ENCODE results near the gene TFEB. TPM values are rescaled to one million over a fixed set of nuclear protein-coding genes. Genes with fewer than 3 reads are reported as not detected.

Gene TFEB
- total RNA-seq, 1 experiment from 2014 or later: 3.4 TPM

DNA sequence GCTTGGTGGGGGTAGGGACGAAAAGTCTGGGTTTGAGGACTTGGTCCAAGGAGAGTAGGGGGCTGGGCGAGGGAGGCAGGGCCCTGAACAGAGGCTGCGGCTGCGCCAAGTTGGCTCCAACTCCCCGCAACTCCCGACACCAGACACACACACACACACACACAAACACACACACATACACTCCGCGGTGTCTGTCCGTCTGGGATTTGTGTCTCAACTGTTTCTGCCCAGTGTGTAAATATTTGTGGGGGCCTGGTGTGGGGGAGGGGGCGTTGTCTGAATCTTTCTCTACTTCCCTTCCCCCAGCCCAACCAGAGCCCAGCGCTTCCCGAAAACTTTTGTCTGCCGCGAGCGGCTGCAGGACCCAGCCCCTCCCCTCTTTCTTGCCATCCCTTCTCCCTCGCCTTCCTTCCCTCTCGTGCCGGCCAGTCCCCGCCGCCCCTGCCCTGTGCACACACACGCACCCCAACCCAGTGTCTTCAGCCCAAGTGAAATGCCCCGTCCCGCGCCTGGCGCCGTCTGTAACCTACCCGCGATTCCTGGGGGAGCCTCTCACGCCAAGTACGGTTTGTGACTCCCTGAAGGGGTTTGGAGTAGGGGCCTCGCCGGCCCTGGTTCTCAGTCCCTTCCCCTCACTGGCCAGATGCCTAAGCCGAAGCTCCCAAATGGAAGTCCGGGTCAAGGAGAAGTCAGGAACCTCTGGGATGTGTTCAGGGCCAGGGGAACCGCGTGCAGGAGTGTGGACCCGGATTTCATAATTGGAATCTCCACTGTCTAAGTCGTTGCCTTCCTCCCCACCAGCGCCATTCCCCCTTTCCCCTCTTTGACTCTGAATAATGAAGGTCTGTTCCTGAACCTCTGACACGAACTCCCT is 96.2 kb downstream of the TFEB start:
- Histone ChIP-seq H3K9me3 (replicated peaks) (no peaks in the 10 kb centered on the region), H3K4me1 (replicated peaks) (peaks cover 12% of the 10 kb centered on the region), H3K27ac (no peak overlapping the region), H3K4me3 (no peak overlapping the region), H3K27me3 (replicated peaks) (peaks cover 33% of the 10 kb centered on the region), H3K36me3 (no peaks in the 10 kb centered on the region)
- DNase-seq (ENCODE audit: low read depth in 1 of 2, low spot score in 2 of 2): no peak

GRCh38 chr6:41638002-41638934 is 97.1 kb downstream of the TFEB start, which contains the start of gene MDFI:
Gene MDFI (plus strand): TSS chr6:41638468. CDS start chr6:41638750, 282 bp downstream.
- Histone ChIP-seq H3K36me3 (no peaks in the 10 kb centered on the region), H3K27me3 (replicated peaks) (peaks cover 33% of the 10 kb centered on the region), H3K4me3 (no peak within 1 kb of the TSS), H3K4me1 (replicated peaks) (peaks cover 12% of the 10 kb centered on the region), H3K9me3 (replicated peaks) (no peaks in the 10 kb centered on the region), H3K27ac (no peak within 1 kb of the TSS)
- DNase-seq (ENCODE audit: low read depth in 1 of 2, low spot score in 2 of 2): no peak

- Histone ChIP-seq H3K9me3 (replicated peaks) (no peaks in the 10 kb centered on the region), H3K36me3 (no peaks in the 10 kb centered on the region), H3K4me1 (replicated peaks) (peaks cover 12% of the 10 kb centered on the region), H3K27me3 (replicated peaks) (peaks cover 33% of the 10 kb centered on the region), H3K4me3 (no peak overlapping the region), H3K27ac (no peak overlapping the region)
- no peak for DNase-seq (ENCODE audit: low read depth in 1 of 2, low spot score in 2 of 2)
Measured at GRCh38 chr6:41637194-41638001, 98.0 kb downstream of the TFEB start.

DNA sequence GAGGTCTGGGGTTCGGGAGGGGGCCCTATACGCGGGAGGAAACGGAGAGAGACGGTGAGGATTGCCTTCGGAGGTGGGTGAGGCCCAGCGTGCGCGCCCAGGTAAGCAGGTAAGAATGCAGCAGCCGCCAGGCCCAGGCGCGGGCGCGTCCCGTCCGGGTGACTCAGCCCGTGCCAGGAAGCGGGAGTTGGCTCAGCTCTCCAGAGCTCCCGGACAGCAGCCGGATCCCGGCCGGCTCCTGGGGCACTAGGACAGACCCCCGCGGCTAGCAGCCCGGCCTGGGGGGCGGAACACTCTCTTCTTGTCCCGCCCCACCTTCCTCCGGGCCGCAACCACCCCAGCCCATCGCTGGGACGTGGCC is 98.6 kb downstream of the TFEB start:
- Histone ChIP-seq H3K4me1 (replicated peaks) (peaks cover 12% of the 10 kb centered on the region), H3K27ac (no peak overlapping the region), H3K9me3 (replicated peaks) (no peaks in the 10 kb centered on the region), H3K4me3 (no peak overlapping the region), H3K27me3 (replicated peaks) (peaks cover 33% of the 10 kb centered on the region), H3K36me3 (no peaks in the 10 kb centered on the region)
- DNase-seq (ENCODE audit: low read depth in 1 of 2, low spot score in 2 of 2): no peak

- Histone ChIP-seq H3K4me1 (replicated peaks) (peaks cover 12% of the 10 kb centered on the region), H3K9me3 (replicated peaks) (no peaks in the 10 kb centered on the region), H3K36me3 (no peaks in the 10 kb centered on the region), H3K27ac (no peak overlapping the region), H3K4me3 (no peak overlapping the region), H3K27me3 (replicated peaks) (peaks cover 33% of the 10 kb centered on the region)
- DNase-seq (ENCODE audit: low read depth in 1 of 2, low spot score in 2 of 2): no peak
Measured at GRCh38 chr6:41635365-41635764, 100.0 kb downstream of the TFEB start.

DNA sequence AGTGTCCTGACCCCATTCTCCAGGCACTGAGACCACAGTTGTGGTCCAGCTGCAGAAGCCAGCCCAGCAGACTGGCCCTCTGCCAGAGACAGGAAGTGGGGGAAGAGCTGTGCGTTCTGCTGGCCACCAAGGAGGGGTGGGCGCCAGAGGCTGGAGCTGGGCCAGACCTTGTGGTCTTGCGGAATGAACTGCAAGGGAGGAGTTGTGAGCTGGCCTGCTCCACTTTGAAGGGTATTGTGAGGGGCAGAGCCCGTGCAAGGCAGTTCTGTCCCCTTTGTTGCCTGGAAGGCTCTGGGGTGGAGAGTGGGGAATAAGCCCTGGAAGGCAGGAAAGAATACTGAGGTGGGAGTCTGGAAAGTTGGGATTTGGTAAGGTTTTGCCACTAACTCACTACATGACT is 100.8 kb downstream of the TFEB start:
- Histone ChIP-seq H3K4me1 (replicated peaks) (peaks cover 12% of the 10 kb centered on the region), H3K27ac (no peak overlapping the region), H3K36me3 (no peaks in the 10 kb centered on the region), H3K27me3 (replicated peaks) (peaks cover 31% of the 10 kb centered on the region), H3K9me3 (replicated peaks) (no peaks in the 10 kb centered on the region), H3K4me3 (no peak overlapping the region)
- peak in 1 of 2 experiments; percentile 36 for DNase-seq (ENCODE audit: low read depth in 1 of 2, low spot score in 2 of 2)

Other genes with a start within 250 kb of the TFEB start
- gene FOXP4, start 189.2 kb downstream of the TFEB start, total RNA-seq (2014; rRNA removed; shearing (Covaris generic)): 3.9 and 5.1 TPM in 2 replicates
- gene MDFI, start 97.1 kb downstream of the TFEB start, total RNA-seq (2014; rRNA removed; shearing (Covaris generic)): not detected in 2 replicates
- not detected in 2 replicates for gene PGC, start 11.8 kb upstream of the TFEB start, total RNA-seq (2014; rRNA removed; shearing (Covaris generic))
- gene FRS3, start 44.3 kb upstream of the TFEB start, total RNA-seq (2014; rRNA removed; shearing (Covaris generic)): 1.5 and 2.0 TPM in 2 replicates
- gene PRICKLE4, start 45.2 kb upstream of the TFEB start, total RNA-seq (2014; rRNA removed; shearing (Covaris generic)): not detected in 2 replicates
- 147 and 192 TPM in 2 replicates for gene TOMM6, start 52.1 kb upstream of the TFEB start, total RNA-seq (2014; rRNA removed; shearing (Covaris generic))
- 1.0 and 2.3 TPM in 2 replicates for gene USP49, start 159.8 kb upstream of the TFEB start, total RNA-seq (2014; rRNA removed; shearing (Covaris generic))
- gene MED20, start 185.5 kb upstream of the TFEB start, total RNA-seq (2014; rRNA removed; shearing (Covaris generic)): 31.9 and 46.8 TPM in 2 replicates
- gene BYSL, start 185.9 kb upstream of the TFEB start, total RNA-seq (2014; rRNA removed; shearing (Covaris generic)): 21.5 and 24.2 TPM in 2 replicates
- gene CCND3, start 206.2 kb upstream of the TFEB start, total RNA-seq (2014; rRNA removed; shearing (Covaris generic)): 75.1 and 102 TPM in 2 replicates